Left colon (tissue), 2 donors: ENCODE results near the gene AKAP6. TPM values are rescaled to one million over a fixed set of nuclear protein-coding genes. Genes with fewer than 3 reads are reported as not detected.

Experiments
- ATAC-seq: fragments of 200-7000 bp; cut with Tn5 transposase; one replicate; pipeline ENCODE4 v1.9.1; 2020; ENCODE audit warnings: mild to moderate bottlenecking, moderate library complexity
- DNase-seq, 2 donors: peaks; one replicate each; pipeline ENCODE4 v3.0.0-alpha.2; 2020
- intact Hi-C, 2 donors: fragments of 100-400 bp; cut with DNase I in 1 of 2; cut with micrococcal nuclease in 1 of 2; formaldehyde crosslinking; loops; one replicate each; pipeline versions ENCODE4 v1.11.2 to v1.14.0; 2022; cut with DNase I, micrococcal nuclease
- total RNA-seq, 2 donors: library from RNA; stranded (reverse); fragmentation: NEBNext Ultra II Directional; extraction: Animal tissue kit (Norgen Biotek cat#: 25700); gene quantifications; one replicate each; pipeline ENCODE4 v1.2.1, GENCODE V29; 2021
- donor health status: DM: no; HTN: no; CAD: no.
- donor health status: DM: yes; HTN: yes; CAD: no.

AKAP6 gene
- total RNA-seq, 2 donors from 2014 or later = 3.4 to 7.6 TPM

DNA sequence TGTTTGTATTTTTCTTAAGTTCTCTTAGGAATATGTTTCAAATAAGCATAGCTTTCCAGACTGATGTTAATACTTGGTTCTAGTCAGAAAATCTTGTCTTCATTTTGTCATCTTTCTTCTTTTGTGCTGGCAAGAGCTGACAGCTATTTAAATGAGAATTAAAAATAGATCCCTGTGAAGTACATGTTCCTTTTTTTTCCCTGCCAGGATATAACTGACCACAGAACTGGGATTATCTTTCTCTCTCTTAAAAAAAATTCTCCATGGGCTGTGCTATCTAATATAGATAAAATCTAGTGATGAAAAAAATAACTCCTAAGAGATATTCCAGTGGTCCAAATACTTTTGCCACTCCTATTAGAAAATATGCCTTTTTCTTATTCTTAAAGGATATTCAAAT lies 163.4 kb downstream of the AKAP6 start:
- no peak for DNase-seq

GRCh38 chr14:32494609-32495434 lies 165.7 kb downstream of the AKAP6 start:
- no peak for DNase-seq
- ATAC-seq = no peak
- intact Hi-C loops = no loop called here

More for the DNA sequence above, 163.4 kb downstream of the AKAP6 start:
- no peak for ATAC-seq
- intact Hi-C loops = no loop called here

GRCh38 chr14:32495435-32495734 lies 166.3 kb downstream of the AKAP6 start:
- no peak for DNase-seq
- ATAC-seq = no peak
- intact Hi-C loops = no loop called here

- intact Hi-C loops = no loop called here
- DNase-seq (no peak), ATAC-seq (no peak)
These were observed 168.2 kb downstream of the AKAP6 start for GRCh38 chr14:32497248-32497647.

- intact Hi-C loops = no loop called here
- ATAC-seq = no peak
- DNase-seq = no peak
These were observed 178.2 kb downstream of the AKAP6 start for GRCh38 chr14:32507029-32507984.

- ATAC-seq = no peak
- intact Hi-C loops = no loop called here
- DNase-seq = no peak
These were observed 179.2 kb downstream of the AKAP6 start for GRCh38 chr14:32508281-32508680.

DNA sequence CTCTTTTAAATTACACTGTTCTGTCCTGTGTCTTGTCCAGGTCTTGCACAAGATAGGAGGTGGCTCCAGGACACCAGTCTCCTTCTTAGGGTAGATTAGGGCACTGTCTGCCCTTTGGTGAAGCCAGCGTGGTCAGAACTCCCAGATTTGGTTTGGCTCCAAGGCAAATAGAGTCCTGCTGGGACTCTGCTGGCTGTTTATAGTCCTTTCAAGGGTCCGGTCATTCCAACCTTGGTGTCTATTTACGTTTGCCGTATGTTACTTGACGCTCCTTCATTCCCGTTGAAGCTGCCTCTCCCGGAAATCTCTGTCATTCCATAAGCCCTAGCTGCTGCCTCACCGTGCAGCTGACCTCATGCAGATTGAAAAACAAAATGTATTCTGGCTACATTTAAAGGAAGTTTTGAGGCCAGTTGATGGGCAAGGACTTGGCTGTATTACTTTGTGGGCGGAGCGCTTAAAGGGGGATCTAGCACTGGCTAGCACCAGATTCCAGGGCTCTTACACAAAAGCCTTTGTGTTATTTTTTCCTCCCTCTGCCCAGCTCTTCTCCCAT lies 180.6 kb downstream of the AKAP6 start:
- peak; percentile 45 for ATAC-seq
- intact Hi-C loops = no loop called here
- DNase-seq = peak; percentile 22 to 36

GRCh38 chr14:32510815-32511214 lies 181.7 kb downstream of the AKAP6 start:
- intact Hi-C loops = no loop called here
- ATAC-seq = no peak
- no peak for DNase-seq

- no peak for ATAC-seq
- intact Hi-C loops = no loop called here
These were observed 183.2 kb downstream of the AKAP6 start for GRCh38 chr14:32512348-32512747.

GRCh38 chr14:32512813-32513212 lies 183.7 kb downstream of the AKAP6 start:
- DNase-seq (no peak), ATAC-seq (no peak)
- intact Hi-C loops = no loop called here

More at GRCh38 chr14:32512348-32512747, 183.2 kb downstream of the AKAP6 start:
- DNase-seq = no peak

GRCh38 chr14:32513571-32514009 lies 184.5 kb downstream of the AKAP6 start:
- intact Hi-C loops = no loop called here
- no peak for DNase-seq
- ATAC-seq = no peak

DNA sequence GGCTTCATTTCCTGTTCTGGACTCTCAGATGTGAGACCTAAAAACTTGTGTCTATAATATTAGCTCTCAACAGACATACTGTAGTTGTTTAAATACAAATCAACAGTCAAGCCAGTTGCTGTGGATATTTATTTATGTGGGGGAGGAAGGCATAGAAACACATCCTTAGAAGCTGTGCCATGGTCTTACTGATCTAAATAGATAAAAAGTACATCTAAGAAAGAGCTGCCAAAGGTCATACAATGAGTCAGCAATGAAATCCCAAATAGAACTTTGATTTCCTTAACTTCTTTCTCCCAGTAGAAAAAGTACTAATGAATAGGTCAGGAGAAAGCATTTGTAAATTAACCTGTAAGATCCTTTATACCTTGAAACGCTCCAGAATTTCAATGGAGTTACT lies 185.1 kb downstream of the AKAP6 start:
- intact Hi-C loops = no loop called here
- ATAC-seq = no peak
- no peak for DNase-seq

GRCh38 chr14:32514681-32515080 lies 185.6 kb downstream of the AKAP6 start:
- intact Hi-C loops = no loop called here
- DNase-seq (no peak), ATAC-seq (no peak)

GRCh38 chr14:32524609-32525375 lies 195.7 kb downstream of the AKAP6 start:
- DNase-seq = no peak
- intact Hi-C loops = no loop called here
- no peak for ATAC-seq

- no peak for DNase-seq
- no peak for ATAC-seq
- intact Hi-C loops = no loop called here
These were observed 196.5 kb downstream of the AKAP6 start for GRCh38 chr14:32525591-32525990.

DNA sequence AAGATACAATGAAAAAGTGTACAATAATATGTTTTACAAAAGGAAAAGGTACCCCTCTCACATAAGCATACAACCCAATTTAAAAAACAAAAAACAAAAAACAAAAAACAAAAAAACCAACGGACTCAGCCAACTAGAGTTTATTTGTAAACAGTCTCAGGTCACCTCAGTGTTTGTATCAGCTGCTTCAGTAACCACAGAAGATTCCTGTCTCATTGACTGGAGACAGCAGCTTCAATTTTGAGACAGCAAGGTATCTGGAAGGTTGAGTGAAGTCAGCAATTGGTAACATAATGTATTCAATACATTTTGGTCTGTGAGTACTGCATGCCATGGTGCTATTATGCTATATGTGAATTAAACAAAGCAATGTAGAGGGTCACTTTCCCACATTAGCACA lies 201.7 kb downstream of the AKAP6 start:
- no peak for ATAC-seq
- intact Hi-C loops = no loop called here
- DNase-seq = no peak

- DNase-seq = no peak
- no peak for ATAC-seq
- intact Hi-C loops = no loop called here
These were observed 202.9 kb downstream of the AKAP6 start for GRCh38 chr14:32531942-32532515.

- intact Hi-C loops = no loop called here
- no peak for DNase-seq
- ATAC-seq = no peak
These were observed 205.0 kb downstream of the AKAP6 start for GRCh38 chr14:32534145-32534544.

DNA sequence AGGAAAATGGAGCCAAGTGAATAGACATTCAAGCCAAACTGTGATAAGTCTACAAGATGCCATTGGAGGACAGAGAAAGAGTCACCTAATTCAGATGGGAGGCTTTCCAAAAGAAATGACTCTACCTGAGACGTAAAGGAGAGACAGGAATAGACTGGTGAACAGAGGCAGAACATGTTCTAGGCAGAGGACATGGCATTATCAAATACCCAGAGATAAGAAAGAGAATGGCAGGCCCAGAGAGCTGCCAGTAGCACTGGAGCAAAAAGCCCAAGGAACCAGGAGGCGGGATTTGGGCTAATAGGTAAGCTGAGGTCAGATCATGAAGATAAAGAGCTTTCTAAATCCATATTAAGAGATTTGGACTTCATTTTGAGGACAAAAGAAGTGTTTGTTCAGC lies 207.1 kb downstream of the AKAP6 start:
- intact Hi-C loops = no loop called here
- DNase-seq (no peak), ATAC-seq (no peak)
